ENCODE results near the gene ZNF653.

ZNF653 gene

DNA sequence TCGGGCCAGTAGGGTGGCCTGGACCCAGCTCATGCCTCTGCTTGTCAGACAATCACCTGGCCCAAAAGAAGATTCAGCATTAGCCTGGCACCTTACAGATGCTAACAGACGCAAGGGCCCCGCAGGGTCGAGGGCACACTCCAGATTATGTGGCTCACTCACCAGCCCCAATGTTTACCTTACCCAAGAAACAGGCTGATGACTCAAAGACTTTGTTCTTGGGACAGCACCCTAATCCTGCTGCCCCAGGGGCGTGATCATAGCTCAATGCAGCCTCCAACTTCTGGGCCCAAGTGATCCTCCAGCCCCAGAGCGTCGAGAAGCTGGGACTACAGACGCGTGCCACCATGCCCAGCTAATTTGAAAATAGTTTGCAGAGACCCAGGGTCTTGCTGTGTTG lies 13.5 kb upstream of the ZNF653 start:
- DNase-seq (ENCODE audit: low spot score), result no peak

DNA sequence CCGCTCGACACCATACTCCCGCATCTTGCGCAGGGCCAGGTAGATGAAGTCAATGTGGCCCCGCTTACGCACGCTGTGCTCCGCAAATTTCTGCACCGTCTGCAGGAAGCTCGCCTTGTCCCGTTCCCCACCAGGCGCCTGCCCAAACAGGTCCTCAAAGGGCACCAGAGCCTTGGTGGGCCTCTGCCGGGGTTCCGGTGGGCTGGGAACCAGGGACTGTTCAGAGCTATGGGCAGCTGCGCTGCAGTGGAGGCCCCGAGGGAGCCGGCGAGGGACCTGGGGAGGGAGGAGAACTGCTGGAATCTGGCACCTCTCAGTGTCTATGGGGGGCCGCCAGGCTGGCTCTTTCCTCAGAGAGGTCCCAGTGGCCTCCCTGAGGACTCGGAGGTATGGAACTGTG lies 8.3 kb upstream of the ZNF653 start:
- DNase-seq (ENCODE audit: low spot score), result no peak

DNA sequence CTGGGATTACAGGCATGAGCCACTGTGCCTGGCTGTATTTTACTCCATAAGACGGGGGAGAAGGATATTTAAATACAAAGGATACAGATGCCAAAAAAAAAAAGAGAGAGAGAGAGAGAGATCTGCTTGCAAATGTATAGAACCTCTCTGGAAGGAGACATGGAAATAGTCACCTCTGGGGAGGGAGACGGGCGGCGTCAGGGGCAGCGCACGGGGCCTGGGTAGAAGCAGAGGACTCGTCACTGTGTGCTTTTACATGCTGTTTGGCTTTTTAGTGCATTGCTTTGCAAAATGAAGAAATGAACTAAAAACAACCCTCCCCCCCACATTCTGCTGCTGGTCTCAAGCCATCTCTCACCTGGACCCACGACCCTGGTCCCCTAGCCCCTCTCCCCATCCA lies 4.8 kb upstream of the ZNF653 start:
- no peak for DNase-seq (ENCODE audit: low spot score)

DNA sequence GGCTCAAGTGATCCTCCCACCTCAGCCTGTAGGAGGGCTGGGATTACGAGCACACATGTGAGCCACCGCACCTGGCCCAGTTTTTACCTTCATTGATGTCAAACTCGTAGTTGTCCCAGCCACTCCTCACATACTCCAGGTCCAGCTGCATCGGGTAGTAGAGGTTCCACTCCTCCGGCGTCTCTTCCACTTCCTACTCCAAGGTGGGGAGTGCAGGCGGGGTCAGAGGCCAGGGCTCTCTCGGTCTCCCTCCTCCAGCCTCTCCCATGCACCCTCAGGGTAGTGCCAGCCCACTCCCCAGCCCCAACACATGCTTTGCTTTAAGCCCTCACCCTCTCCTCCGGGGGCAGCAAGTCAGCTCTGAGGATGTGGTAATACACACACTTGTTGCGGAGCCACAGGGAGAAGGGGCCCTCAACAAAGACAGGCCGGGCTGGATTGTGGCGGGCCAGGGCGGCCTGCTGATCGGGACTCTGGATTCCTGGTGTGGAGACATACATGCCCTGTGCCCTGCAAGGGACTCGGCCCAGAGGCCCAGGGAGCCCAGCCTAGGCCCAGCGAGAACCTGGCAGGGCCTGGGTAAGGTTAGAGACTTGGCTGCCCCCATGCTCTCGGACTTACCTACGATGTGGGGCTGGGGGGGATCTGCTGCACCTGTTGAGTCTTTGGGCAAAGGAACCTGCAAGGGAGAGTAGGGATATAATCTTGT lies 1.9 kb upstream of the ZNF653 start:
- DNase-seq (ENCODE audit: low spot score), result no peak

DNA sequence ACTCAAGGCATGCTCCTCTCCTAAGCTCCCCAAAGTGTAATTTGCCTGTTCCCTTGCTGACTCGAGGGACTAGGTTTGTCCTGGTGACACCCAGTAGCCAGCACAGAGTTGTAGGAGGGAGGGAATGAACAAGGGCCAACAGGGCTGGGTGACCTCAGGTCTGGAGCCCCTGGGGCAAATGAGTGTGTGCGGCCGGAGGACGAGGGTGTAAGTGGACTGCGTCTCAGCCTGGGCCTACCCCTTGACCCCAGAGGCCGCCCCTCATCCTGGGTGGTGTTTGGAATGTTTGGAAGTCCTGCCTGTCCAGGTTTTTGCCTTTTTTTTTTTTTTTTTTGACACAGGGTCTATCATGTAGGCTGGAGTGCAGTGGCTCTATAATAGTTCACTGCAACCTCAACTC lies 1.3 kb upstream of the ZNF653 start:
- peak; percentile 47 for DNase-seq (ENCODE audit: low spot score)

DNA sequence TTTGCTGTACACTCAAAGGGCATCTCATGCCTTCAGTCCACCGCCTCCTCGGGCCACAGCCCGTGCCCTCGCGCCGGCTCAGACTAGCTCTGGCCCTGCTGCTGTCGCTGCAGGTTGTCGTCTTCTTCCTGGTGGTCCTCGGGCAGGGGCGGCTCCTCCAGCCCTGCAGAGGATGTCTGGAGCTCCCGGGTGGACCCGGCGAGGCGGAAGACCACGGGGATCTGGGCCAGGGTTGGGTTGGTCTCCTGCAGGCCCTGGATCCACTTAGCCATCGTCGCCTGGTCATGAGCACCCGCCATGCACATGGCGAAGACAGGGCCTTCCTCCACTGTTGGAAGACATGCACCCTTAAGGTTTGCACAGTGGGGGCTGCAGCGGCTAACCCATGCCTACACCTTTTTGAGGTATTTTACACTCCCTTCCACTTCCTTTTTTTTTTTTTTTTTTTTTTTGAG lies 489 bp upstream of the ZNF653 start:
- no peak for DNase-seq (ENCODE audit: low spot score)

GRCh38 chr19:11505032-11505503 lies 571 bp downstream of the ZNF653 start:
- peak; percentile 97 for DNase-seq (ENCODE audit: low spot score)

DNA sequence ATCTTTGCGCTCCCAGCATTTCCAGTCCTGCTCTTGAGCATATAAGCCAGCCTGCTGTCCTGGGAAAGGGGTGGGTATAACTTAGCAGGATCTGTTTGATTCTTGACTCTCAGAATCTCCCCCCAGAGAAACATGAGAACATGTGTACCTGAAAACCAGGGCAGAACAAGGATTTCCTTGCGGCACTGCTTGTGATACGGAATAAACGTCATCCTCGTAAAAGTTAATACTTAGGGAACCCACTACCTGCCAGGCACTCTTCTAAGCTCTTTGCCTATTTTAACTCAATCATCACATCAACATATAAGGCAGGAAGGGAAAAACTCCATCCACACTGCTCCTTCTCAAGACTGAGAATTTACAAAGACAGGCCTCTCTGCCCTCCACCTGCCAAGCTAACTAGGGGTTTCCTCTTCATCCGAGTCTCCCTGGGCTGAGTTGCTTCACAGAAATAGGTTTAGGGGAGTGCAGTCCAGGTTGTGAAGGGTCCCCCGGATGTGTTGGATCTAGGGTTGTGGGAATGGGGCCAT lies 1.1 kb downstream of the ZNF653 start:
- DNase-seq (ENCODE audit: low spot score), result no peak

DNA sequence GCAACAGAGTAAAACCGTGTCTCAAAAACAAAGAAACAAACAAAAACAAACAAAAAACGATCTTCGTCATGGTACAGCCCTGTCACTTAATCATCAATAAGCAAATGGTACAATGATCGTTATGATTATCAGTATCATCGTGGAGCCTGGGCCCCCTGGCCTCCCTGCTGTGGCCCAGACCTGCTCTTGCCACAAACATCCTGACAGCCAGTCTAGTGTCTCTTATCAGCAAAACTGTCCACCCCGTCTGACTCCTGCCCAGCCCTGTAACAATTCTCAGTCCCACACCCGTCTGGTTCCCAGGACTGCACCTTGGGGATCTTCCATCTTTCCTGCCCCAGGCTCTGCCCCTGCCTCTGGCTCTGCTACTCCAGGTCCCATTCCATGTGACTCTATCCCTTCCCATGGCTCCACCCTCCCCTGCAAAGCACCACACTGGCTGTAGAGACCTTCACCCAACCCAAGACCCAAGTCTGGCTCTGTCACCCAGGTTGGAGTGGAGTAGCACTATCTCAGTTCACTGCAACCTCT lies 5.7 kb downstream of the ZNF653 start:
- no peak for DNase-seq (ENCODE audit: low spot score)

GRCh38 chr19:11499220-11499726 lies 6.4 kb downstream of the ZNF653 start:
- DNase-seq (ENCODE audit: low spot score), result no peak

GRCh38 chr19:11496391-11497163 lies 9.1 kb downstream of the ZNF653 start:
- DNase-seq (ENCODE audit: low spot score), result peak; percentile 82

- no peak for DNase-seq (ENCODE audit: low spot score)
Observed at GRCh38 chr19:11495885-11496284, 9.8 kb downstream of the ZNF653 start.

DNA sequence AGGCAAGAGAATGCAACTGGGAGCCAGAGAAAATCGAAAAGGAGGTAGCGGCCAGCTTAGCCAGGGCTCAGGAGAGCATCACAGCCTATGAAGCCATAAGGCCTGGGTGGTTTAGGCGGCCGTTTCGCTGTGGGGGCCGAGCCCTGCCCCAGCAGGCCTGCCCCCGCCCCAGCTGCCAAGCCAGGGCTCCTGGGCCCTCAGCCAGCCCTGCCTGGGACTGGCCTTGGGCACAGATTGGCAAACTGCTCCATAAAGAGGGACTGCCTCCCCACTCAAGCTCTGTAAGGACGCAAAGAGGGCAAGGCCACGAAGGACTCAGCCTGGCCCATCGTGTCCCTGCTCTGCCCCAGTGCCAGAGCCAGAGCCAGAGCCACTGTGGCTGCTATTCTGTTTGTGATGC lies 10.2 kb downstream of the ZNF653 start:
- no peak for DNase-seq (ENCODE audit: low spot score)

DNA sequence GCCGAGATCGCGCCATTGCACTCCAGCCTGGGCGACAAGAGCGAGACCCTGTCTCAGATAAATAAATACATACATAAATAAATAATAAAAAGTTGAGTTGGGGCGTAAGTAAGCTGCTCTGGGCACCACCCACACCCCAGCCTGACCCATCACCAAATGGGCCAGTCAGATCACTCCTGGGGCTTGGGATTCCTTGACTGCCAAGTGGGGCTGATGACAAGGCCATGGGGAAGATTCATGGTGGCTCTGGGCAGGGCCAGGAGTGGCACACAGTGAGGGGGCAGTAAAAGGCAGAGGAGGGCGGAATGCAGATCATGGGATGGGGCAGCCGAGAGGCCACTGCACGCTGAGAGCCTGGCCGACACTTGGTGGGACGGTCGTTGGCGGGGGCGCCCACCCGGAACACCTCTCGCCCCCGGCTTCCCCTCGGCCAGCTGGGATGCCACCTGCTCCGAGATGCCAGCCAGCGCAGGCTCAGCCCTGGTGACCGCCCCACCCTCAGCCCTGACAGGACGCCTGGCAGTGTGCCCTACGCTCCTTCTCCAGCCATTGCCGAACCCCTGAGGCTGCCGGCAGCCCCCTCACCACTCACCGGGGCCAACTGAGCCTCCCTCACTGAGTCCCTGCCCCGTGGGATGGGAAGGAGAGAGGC lies 10.9 kb downstream of the ZNF653 start:
- DNase-seq (ENCODE audit: low spot score), result no peak

DNA sequence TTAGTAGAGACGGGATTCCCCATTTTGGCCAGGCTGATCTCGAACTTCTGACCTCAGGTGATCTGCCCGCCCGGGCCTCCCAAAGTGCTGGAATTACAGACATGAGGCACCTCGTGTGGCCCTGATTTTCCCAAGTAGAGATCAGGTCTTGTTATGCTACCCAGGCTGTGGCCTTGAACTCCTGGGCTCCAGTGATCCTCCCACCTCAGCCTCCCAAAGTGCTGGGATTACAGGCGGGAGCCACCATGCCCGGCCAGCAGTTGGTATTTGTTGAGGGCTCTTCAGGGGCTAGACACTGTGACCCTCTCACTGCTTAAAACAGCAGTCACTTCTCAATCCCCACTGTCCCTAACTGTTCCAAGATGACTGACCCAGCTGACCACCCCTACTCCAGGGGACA lies 16.3 kb downstream of the ZNF653 start:
- DNase-seq (ENCODE audit: low spot score), result no peak

GRCh38 chr19:11486661-11487503 lies 18.8 kb downstream of the ZNF653 start:
- no peak for DNase-seq (ENCODE audit: low spot score)

DNA sequence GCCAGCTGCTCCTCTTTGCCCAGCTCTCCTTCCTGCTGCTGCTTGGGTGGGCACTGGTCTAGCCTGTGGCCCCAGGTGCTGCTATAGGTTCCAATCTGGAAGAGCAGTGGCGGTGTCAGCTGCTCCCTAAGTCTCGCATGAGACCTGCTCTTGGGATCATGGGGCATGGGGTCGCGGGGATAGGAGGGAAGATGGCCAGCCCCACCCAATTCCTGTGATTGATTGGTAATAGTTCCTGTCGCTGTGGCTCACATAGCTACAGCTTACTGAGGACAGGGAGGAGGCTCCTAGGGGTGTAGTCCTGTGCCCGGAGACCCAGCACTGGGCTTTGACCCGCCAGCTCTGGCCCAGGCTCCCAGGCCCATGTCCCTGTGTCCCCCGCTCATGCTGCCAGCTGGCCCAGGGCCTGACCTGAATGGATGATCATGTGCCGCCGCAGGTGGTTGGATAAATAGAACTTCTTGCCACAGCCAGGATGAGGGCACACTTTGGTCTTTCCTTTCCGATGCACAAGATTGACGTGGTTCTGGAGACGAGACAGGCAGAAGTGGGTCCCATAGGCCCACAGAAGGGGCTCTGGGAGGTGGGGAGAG lies 20.3 kb downstream of the ZNF653 start:
- DNase-seq (ENCODE audit: low spot score), result no peak

GRCh38 chr19:11483366-11484111 lies 22.1 kb downstream of the ZNF653 start:
- DNase-seq (ENCODE audit: low spot score), result peak; percentile 41

GRCh38 chr19:11482384-11483050 lies 23.1 kb downstream of the ZNF653 start:
- DNase-seq (ENCODE audit: low spot score), result peak; percentile 86

All from ecto neural progenitor cell (in vitro differentiated cells).